Stimulated activated memory B cell treated with anti-CD40 and anti-IgM and Interleukin-4, amounts not matched to agents 10 μg/mL and 1 μg/mL and 100 μg/mL, for 72 hours (primary cell): Measurements from ENCODE around the gene GON7.
"Not testable (repeated sequence)": the region's sequence is repeated elsewhere in the genome, so short reads cannot be mapped to it uniquely, and the experiment has no call there.

Source experiments
- ATAC-seq: fragments of 150-1000 bp; cut with Tn5 transposase; 2 replicates; pipeline ENCODE4 v1.10.0; 2021
- H3K27ac Mint-ChIP-seq: one replicate; pipeline ENCODE4 v1.8.0; 2022; ENCODE audit warnings: mild to moderate bottlenecking, mixed read lengths
- H3K27me3 Mint-ChIP-seq: one replicate; pipeline ENCODE4 v1.8.0; 2022; ENCODE audit warnings: mixed read lengths
- H3K36me3 Mint-ChIP-seq: one replicate; pipeline ENCODE4 v1.8.0; 2022; ENCODE audit warnings: mixed read lengths
- H3K4me1 Mint-ChIP-seq: one replicate; pipeline ENCODE4 v1.8.0; 2022; ENCODE audit warnings: mixed read lengths
- H3K4me3 Mint-ChIP-seq: one replicate; pipeline ENCODE4 v1.8.0; 2022; ENCODE audit warnings: mild to moderate bottlenecking, moderate library complexity, mixed read lengths
- H3K9me3 Mint-ChIP-seq: one replicate; pipeline ENCODE4 v1.8.0; 2022; ENCODE audit warnings: mixed read lengths

The GON7 gene

GRCh38 chr14:93206793-93207467 lies at the start of gene GON7, which contains the start of gene UBR7:
GON7 (minus strand) TSS chr14:93207065; CDS start chr14:93207037, 28 bp downstream.
UBR7 (plus strand) TSS chr14:93207256; CDS start chr14:93207292, 36 bp downstream.
- Mint-ChIP-seq H3K36me3 (peaks cover 5% of the 10 kb centered on the region), H3K4me3 (peak within 1 kb of the TSS; percentile 92), H3K9me3 (no peaks in the 10 kb centered on the region)

GRCh38 chr14:93249128-93249831 lies 42.4 kb upstream of the GON7 start:
- Mint-ChIP-seq H3K27me3 (no peaks in the 10 kb centered on the region), H3K36me3 (peaks cover 28% of the 10 kb centered on the region), H3K27ac (peak overlapping the region; percentile 7), H3K9me3 (no peaks in the 10 kb centered on the region), H3K4me1 (peaks cover 9% of the 10 kb centered on the region), H3K4me3 (no peak overlapping the region)
- ATAC-seq = no peak

More at GRCh38 chr14:93206793-93207467, at the start of gene GON7, which contains the start of gene UBR7:
- Mint-ChIP-seq H3K27ac (peak within 1 kb of the TSS; percentile 86), H3K27me3 (no peaks in the 10 kb centered on the region), H3K4me1 (peaks cover 58% of the 10 kb centered on the region)
- ATAC-seq = peak; percentile 96

- H3K9me3 Mint-ChIP-seq = no peaks in the 10 kb centered on the region
Measured at GRCh38 chr14:93246534-93246933, 39.7 kb upstream of the GON7 start.

DNA sequence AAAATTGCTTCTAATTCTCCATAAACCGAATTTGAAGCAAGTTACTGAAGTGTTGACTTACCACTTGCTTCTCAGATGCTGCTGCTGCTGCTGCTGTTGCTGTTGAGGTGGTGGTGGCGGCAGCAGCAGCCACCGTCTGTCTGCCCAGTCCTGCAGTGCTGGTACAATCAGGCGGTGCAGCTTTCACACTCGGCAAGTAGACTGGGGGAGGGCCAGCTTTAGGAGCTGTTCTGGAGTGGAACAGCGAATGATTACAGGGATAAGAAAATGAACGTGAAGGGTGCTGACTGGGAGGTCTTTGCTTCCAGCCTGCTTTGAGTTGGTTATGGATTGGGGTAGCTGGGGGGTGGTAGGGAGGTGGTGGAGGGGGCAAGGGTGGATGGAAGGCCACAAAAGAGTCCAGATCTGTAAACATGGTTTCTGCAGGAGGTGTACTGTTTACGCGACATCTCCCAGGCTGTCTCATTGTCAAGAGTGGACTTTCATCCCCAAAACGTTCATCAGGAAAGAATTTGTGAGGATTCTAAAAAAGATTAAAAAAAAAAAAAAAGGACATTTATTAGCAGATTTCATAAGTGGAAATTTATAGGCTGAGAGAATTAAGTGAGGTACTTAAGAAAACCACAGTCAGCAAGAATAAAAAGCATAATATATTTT lies 39.0 kb upstream of the GON7 start:
- H3K4me3 Mint-ChIP-seq = no peak overlapping the region
- H3K36me3 Mint-ChIP-seq = peaks cover 54% of the 10 kb centered on the region
- H3K27ac Mint-ChIP-seq = no peak overlapping the region
- no peaks in the 10 kb centered on the region for H3K27me3 Mint-ChIP-seq
- no peak for ATAC-seq
- H3K9me3 Mint-ChIP-seq = no peaks in the 10 kb centered on the region
- H3K4me1 Mint-ChIP-seq = peaks cover 9% of the 10 kb centered on the region

More at GRCh38 chr14:93246534-93246933, 39.7 kb upstream of the GON7 start:
- H3K27ac Mint-ChIP-seq = no peak overlapping the region
- peaks cover 9% of the 10 kb centered on the region for H3K4me1 Mint-ChIP-seq
- peaks cover 47% of the 10 kb centered on the region for H3K36me3 Mint-ChIP-seq
- H3K4me3 Mint-ChIP-seq = no peak overlapping the region
- no peak for ATAC-seq
- no peaks in the 10 kb centered on the region for H3K27me3 Mint-ChIP-seq

GRCh38 chr14:93240678-93241000 lies 33.8 kb upstream of the GON7 start:
- ATAC-seq = no peak
- Mint-ChIP-seq H3K27ac (no peak overlapping the region), H3K4me1 (no peaks in the 10 kb centered on the region), H3K36me3 (peaks cover 38% of the 10 kb centered on the region), H3K9me3 (no peaks in the 10 kb centered on the region), H3K27me3 (no peaks in the 10 kb centered on the region), H3K4me3 (no peak overlapping the region)

- Mint-ChIP-seq H3K4me1 (peaks cover 2% of the 10 kb centered on the region), H3K27ac (no peak overlapping the region), H3K27me3 (no peaks in the 10 kb centered on the region), H3K9me3 (no peaks in the 10 kb centered on the region), H3K36me3 (peaks cover 32% of the 10 kb centered on the region), H3K4me3 (no peak overlapping the region)
- no peak for ATAC-seq
Measured at GRCh38 chr14:93239869-93240677, 33.2 kb upstream of the GON7 start.

DNA sequence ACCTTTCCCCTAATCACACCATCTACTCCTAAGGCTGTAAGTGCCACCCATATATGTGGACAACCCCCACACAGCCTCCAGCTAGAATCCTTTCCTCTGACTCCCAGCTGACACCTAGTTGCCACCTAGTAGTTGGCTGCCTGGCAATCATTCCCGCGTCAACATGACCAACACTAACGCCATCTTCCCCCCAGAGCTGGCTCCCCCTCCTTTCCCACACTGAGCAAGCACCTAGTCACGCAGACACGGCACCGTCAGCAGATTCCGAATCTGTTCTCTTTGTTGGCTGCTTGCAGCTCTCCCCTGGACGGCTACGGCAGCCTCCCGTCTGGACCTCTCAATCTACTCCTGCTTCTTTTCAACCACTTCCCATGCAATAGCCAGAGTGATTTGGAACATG lies 27.9 kb upstream of the GON7 start:
- Mint-ChIP-seq H3K9me3 (no peaks in the 10 kb centered on the region), H3K27me3 (peaks cover 14% of the 10 kb centered on the region), H3K4me3 (no peak overlapping the region), H3K27ac (no peak overlapping the region), H3K36me3 (peaks cover 5% of the 10 kb centered on the region), H3K4me1 (peaks cover 22% of the 10 kb centered on the region)
- no peak for ATAC-seq

DNA sequence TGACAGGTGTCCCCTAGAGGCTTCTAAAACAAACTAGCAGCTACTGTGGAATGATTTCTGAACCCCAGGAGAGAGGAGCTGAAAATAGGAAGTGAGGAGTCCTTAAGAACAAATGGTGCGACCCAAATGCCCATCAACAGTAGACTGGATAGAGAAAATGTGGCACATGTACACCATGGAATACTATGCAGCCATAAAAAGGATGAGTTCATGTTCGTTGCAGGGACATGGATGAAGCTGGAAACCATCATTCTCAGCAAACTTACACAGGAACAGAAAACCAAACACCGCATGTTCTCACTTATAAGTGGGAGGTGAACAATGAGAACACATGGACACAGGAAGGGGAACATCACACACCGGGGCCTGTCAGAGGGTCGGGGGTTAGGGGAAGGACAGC lies 26.2 kb upstream of the GON7 start:
- not testable (repeated sequence) for ATAC-seq, H3K9me3 Mint-ChIP-seq, H3K27ac Mint-ChIP-seq, H3K4me3 Mint-ChIP-seq
- peaks cover 22% of the 10 kb centered on the region for H3K36me3 Mint-ChIP-seq
- peaks cover 15% of the 10 kb centered on the region for H3K27me3 Mint-ChIP-seq
- H3K4me1 Mint-ChIP-seq = peaks cover 22% of the 10 kb centered on the region

DNA sequence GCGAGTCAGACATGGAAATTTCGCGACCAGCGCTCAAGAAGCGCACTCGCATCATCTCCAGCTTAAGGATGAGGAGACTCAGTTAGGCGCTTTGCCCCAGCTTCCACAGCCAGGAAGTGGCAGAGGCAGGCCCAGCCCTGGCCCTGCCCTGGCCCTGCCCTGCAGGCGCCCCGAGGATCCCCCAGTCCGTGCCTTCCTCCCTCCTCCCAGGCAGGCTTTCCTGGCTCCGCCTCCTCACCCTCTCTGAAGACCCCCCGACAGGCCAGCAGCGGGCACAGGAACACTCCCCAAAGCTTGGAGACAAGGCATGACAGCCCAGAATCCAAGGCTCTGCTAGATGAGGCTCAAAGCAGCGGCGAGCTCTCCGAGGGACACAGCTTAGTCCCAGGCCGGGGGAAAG lies 25.3 kb upstream of the GON7 start:
- Mint-ChIP-seq H3K9me3 (no peaks in the 10 kb centered on the region), H3K4me1 (peaks cover 22% of the 10 kb centered on the region), H3K27ac (no peak overlapping the region), H3K4me3 (no peak overlapping the region), H3K36me3 (peaks cover 32% of the 10 kb centered on the region), H3K27me3 (peaks cover 15% of the 10 kb centered on the region)
- no peak for ATAC-seq

- Mint-ChIP-seq H3K9me3 (no peaks in the 10 kb centered on the region), H3K4me1 (peaks cover 22% of the 10 kb centered on the region), H3K27ac (no peak overlapping the region), H3K36me3 (peaks cover 37% of the 10 kb centered on the region), H3K27me3 (peaks cover 15% of the 10 kb centered on the region), H3K4me3 (peak overlapping the region; percentile 42)
- no peak for ATAC-seq
Measured at GRCh38 chr14:93231129-93231979, 24.5 kb upstream of the GON7 start.

DNA sequence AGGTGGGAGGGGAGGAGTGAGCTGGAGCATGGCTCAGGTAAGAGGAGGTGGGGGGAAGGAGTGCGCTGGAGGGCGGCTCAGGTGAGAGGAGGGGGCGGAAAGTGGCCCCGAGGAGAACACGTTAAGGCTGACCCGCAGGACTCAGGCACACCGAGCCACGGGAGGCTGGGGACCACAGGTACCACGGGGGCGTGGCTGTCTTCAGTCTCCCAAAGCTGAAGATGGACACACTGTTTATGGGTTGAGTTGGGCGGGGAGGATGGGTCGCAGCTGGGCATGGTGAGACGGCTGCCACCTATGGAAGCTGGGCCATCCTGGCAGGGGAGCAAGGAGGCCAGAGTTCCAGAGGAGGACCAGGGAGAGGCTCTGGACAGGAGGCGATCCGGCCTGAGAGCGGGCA lies 23.7 kb upstream of the GON7 start:
- H3K4me1 Mint-ChIP-seq = peaks cover 22% of the 10 kb centered on the region
- H3K4me3 Mint-ChIP-seq = peak overlapping the region; percentile 42
- ATAC-seq = no peak
- peaks cover 15% of the 10 kb centered on the region for H3K27me3 Mint-ChIP-seq
- peaks cover 46% of the 10 kb centered on the region for H3K36me3 Mint-ChIP-seq
- H3K9me3 Mint-ChIP-seq = no peaks in the 10 kb centered on the region
- no peak overlapping the region for H3K27ac Mint-ChIP-seq

GRCh38 chr14:93228550-93228949 lies 21.7 kb upstream of the GON7 start:
- Mint-ChIP-seq H3K27ac (no peak overlapping the region), H3K4me3 (no peak overlapping the region), H3K36me3 (peaks cover 59% of the 10 kb centered on the region), H3K27me3 (peaks cover 15% of the 10 kb centered on the region), H3K9me3 (no peaks in the 10 kb centered on the region), H3K4me1 (peaks cover 13% of the 10 kb centered on the region)
- ATAC-seq = no peak

DNA sequence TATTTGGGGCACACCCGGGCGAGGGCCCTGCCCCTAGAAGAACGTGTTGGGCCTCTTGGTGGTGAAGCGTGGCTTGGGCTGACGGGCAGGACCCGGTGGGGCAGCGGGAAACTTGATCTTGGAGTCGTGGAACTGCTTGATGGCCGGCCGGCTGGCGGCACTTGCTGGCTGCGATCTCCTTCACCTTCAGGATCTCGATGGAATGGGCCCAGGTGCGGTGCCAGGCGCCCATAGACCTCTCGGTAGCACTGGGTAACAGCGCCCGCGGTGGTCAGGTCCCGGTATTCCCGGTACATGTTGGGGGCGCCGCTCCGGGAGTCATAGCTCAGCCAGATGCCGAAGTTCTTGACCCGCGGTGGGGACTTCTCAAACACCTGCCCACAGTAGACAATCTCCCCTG lies 16.7 kb upstream of the GON7 start:
- Mint-ChIP-seq H3K9me3 (no peaks in the 10 kb centered on the region), H3K27ac (no peak overlapping the region), H3K27me3 (no peaks in the 10 kb centered on the region), H3K36me3 (peaks cover 61% of the 10 kb centered on the region), H3K4me3 (no peak overlapping the region), H3K4me1 (no peaks in the 10 kb centered on the region)
- ATAC-seq = no peak

- no peak overlapping the region for H3K4me3 Mint-ChIP-seq
- ATAC-seq = no peak
Measured at GRCh38 chr14:93220509-93220908, 13.6 kb upstream of the GON7 start.

More at GRCh38 chr14:93220509-93220908, 13.6 kb upstream of the GON7 start:
- no peak overlapping the region for H3K27ac Mint-ChIP-seq
- no peaks in the 10 kb centered on the region for H3K27me3 Mint-ChIP-seq
- peaks cover 48% of the 10 kb centered on the region for H3K36me3 Mint-ChIP-seq
- no peaks in the 10 kb centered on the region for H3K4me1 Mint-ChIP-seq
- H3K9me3 Mint-ChIP-seq = no peaks in the 10 kb centered on the region
